ENCODE results near the gene SMIM33. TPM values are rescaled to one million over a fixed set of nuclear protein-coding genes. Genes with fewer than 3 reads are reported as not detected.
A peak's percentile ranks its signal among the peaks of the same experiment; 100 is the strongest.
"Not testable (repeated sequence)": the region's sequence is repeated elsewhere in the genome, so short reads cannot be mapped to it uniquely, and the experiment has no call there.

The SMIM33 gene
- total and polyA plus RNA-seq, 2 of the 13 experiments (the other 11 are each of a cell fraction or from before 2014, with no cell fraction given), result not detected

- peak; percentile 41; the same call in 1 of the 2 replicates for TF ChIP-seq NR2F6 (IDR thresholded peaks at IDR 0.05)
- TF ChIP-seq NR2F6 (CRISPR knock-in tag; IDR thresholded peaks at IDR 0.05), result peak; percentile 74
Measured at GRCh38 chr5:139503879-139504278, 33.1 kb downstream of the SMIM33 start (continued).

DNA sequence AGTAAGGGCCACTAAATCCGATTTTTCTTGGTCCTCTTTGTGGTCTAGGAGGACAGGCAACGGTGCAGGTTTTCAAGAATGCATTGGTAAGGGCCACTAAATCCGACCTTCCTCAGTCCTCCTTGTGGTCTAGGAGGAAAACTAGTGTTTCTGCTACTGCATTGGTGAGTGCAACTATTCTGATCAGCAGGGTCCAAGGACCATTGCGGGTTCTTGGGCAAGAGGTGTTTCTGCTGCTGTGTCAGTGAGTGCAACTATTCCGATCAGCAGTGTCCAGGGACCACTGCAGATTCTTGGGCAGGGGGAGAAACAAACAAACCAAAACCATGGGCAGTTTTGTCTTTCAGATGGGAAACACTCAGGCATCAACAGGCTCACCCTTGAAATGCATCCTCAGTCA lies 33.9 kb downstream of the SMIM33 start:
- H3K9me3 ChIP-seq (ENCODE audit: low read length); in situ Hi-C loops (cut with HindIII; ENCODE audit: extremely low pct_ligation_motif_present, low pct_unique_long_range_greater_than_20kb); ATAC-seq; FAIRE-seq; H4K20me1 ChIP-seq (ENCODE audit: insufficient read depth, low read length); CTCF ChIA-PET (ENCODE audit: low intra/inter-chr PET ratio, low total read pairs); H2AFZ ChIP-seq (ENCODE audit: low read length); H3K27me3 ChIP-seq (ENCODE audit: control insufficient read depth in 1 of 2, insufficient read depth in 2 of 2, low read length in 2 of 2); BruUV-seq (replicated peaks); H3K36me3 ChIP-seq (replicated peaks in 1 of 2; ENCODE audit: control insufficient read depth in 1 of 2, insufficient read depth in 2 of 2, low read length in 2 of 2); DNase-seq (ENCODE audit: low spot score): not testable (repeated sequence)
- Histone ChIP-seq H3K27ac (ENCODE audit: extremely low read length, insufficient read depth, low read length) (peak overlapping the region; percentile 82), H3K79me2 (ENCODE audit: insufficient read depth, low read length) (peaks cover 35% of the 10 kb centered on the region), H3K4me2 (ENCODE audit: low read depth, low read length) (peak overlapping the region; percentile 82), H3K4me1 (ENCODE audit: insufficient read depth, low read length) (peaks cover 33% of the 10 kb centered on the region), H3K9ac (ENCODE audit: insufficient read depth, low read depth, low read length) (peak overlapping the region; percentile 81), H3K4me3 (replicated peaks in 1 of 3; ENCODE audit: insufficient read depth in 1 of 3, low read depth in 2 of 3, low read length in 3 of 3) (peak overlapping the region; percentile 77 to 84 (median 79))
- intact Hi-C loops (cut with micrococcal nuclease; ENCODE audit: unreplicated experiment), result loop anchor here (5.0 kb wide), 1 partner anchor 67 kb away; the partner anchor contains the start of gene DNAJC18
- POLR2A ChIA-PET, result interaction anchor here (0.8 to 2.4 kb wide), 4 partner anchors 9 to 81 kb away, joined by 3 to 51 read pairs (median 4); partner anchors contain the start of gene DNAJC18
- WGBS (ENCODE audit: low lambda C conversion rate), result 0% methylated on average over 3 of the region's 5 CpGs
- TF ChIP-seq, protein P1, sequence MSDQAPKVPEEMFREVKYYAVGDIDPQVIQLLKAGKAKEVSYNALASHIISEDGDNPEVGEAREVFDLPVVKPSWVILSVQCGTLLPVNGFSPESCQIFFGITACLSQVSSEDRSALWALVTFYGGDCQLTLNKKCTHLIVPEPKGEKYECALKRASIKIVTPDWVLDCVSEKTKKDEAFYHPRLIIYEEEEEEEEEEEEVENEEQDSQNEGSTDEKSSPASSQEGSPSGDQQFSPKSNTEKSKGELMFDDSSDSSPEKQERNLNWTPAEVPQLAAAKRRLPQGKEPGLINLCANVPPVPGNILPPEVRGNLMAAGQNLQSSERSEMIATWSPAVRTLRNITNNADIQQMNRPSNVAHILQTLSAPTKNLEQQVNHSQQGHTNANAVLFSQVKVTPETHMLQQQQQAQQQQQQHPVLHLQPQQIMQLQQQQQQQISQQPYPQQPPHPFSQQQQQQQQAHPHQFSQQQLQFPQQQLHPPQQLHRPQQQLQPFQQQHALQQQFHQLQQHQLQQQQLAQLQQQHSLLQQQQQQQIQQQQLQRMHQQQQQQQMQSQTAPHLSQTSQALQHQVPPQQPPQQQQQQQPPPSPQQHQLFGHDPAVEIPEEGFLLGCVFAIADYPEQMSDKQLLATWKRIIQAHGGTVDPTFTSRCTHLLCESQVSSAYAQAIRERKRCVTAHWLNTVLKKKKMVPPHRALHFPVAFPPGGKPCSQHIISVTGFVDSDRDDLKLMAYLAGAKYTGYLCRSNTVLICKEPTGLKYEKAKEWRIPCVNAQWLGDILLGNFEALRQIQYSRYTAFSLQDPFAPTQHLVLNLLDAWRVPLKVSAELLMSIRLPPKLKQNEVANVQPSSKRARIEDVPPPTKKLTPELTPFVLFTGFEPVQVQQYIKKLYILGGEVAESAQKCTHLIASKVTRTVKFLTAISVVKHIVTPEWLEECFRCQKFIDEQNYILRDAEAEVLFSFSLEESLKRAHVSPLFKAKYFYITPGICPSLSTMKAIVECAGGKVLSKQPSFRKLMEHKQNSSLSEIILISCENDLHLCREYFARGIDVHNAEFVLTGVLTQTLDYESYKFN (CRISPR knock-in tag; conservative IDR thresholded peaks at IDR 0.05), result peak; percentile 46; the same call in 1 of the 2 replicates
- TF ChIP-seq ZSCAN29 (CRISPR knock-in tag; conservative IDR thresholded peaks at IDR 0.05) (0 out of 2 replicates have a peak, but pooled peaks have one; percentile 31), KLF12 (CRISPR knock-in tag; IDR thresholded peaks at IDR 0.05; ENCODE audit: borderline replicate concordance) (0 out of 2 replicates have a peak, but pooled peaks have one; percentile 40), SAP130 (CRISPR knock-in tag; IDR thresholded peaks at IDR 0.05; ENCODE audit: low read depth) (peak; percentile 80), POLR2G (IDR thresholded peaks at IDR 0.05; ENCODE audit: low read depth, low read length) (peak; percentile 16; the same call in 1 of the 2 replicates), ZNF501 (CRISPR knock-in tag; IDR thresholded peaks at IDR 0.05) (peak; percentile 40; the same call in 1 of the 2 replicates), TEAD3 (CRISPR knock-in tag; optimal IDR thresholded peaks at IDR 0.05; ENCODE audit: borderline replicate concordance) (peak; percentile 14), HNF4G (IDR thresholded peaks at IDR 0.05; ENCODE audit: borderline replicate concordance, low read depth, low read length) (peak; percentile 17; the same call in 1 of the 2 replicates), HNF4G (CRISPR knock-in tag; IDR thresholded peaks at IDR 0.05; ENCODE audit: borderline replicate concordance, low read depth) (0 out of 2 replicates have a peak, but pooled peaks have one; percentile 28), GATAD2A (CRISPR knock-in tag; IDR thresholded peaks at IDR 0.05) (peak; percentile 28; the same call in 1 of the 2 replicates)
- TF ChIP-seq, protein P2, sequence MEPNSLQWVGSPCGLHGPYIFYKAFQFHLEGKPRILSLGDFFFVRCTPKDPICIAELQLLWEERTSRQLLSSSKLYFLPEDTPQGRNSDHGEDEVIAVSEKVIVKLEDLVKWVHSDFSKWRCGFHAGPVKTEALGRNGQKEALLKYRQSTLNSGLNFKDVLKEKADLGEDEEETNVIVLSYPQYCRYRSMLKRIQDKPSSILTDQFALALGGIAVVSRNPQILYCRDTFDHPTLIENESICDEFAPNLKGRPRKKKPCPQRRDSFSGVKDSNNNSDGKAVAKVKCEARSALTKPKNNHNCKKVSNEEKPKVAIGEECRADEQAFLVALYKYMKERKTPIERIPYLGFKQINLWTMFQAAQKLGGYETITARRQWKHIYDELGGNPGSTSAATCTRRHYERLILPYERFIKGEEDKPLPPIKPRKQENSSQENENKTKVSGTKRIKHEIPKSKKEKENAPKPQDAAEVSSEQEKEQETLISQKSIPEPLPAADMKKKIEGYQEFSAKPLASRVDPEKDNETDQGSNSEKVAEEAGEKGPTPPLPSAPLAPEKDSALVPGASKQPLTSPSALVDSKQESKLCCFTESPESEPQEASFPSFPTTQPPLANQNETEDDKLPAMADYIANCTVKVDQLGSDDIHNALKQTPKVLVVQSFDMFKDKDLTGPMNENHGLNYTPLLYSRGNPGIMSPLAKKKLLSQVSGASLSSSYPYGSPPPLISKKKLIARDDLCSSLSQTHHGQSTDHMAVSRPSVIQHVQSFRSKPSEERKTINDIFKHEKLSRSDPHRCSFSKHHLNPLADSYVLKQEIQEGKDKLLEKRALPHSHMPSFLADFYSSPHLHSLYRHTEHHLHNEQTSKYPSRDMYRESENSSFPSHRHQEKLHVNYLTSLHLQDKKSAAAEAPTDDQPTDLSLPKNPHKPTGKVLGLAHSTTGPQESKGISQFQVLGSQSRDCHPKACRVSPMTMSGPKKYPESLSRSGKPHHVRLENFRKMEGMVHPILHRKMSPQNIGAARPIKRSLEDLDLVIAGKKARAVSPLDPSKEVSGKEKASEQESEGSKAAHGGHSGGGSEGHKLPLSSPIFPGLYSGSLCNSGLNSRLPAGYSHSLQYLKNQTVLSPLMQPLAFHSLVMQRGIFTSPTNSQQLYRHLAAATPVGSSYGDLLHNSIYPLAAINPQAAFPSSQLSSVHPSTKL (CRISPR knock-in tag; IDR thresholded peaks at IDR 0.05), result peak; percentile 39; the same call in 1 of the 2 replicates
- TF ChIP-seq, protein P3, sequence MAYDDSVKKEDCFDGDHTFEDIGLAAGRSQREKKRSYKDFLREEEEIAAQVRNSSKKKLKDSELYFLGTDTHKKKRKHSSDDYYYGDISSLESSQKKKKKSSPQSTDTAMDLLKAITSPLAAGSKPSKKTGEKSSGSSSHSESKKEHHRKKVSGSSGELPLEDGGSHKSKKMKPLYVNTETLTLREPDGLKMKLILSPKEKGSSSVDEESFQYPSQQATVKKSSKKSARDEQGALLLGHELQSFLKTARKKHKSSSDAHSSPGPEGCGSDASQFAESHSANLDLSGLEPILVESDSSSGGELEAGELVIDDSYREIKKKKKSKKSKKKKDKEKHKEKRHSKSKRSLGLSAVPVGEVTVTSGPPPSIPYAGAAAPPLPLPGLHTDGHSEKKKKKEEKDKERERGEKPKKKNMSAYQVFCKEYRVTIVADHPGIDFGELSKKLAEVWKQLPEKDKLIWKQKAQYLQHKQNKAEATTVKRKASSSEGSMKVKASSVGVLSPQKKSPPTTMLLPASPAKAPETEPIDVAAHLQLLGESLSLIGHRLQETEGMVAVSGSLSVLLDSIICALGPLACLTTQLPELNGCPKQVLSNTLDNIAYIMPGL (CRISPR knock-in tag; IDR thresholded peaks at IDR 0.05; ENCODE audit: borderline replicate concordance in 1 of 2, low read depth in 1 of 2), result peak in 1 of 2 experiments; percentile 42; a peak in 2 of 4 replicates

Data from HepG2 (cell line).